Fibroblast of lung (primary cell): ENCODE measurements around the gene RYR1.

Experiments used
- CTCF ChIP-seq, 2 donors: IDR thresholded peaks in 1 of 2; conservative IDR thresholded peaks in 1 of 2; 1 replicate in 1 of 2; 2 replicates in 1 of 2; pipeline ENCODE4 v1.5.1; 2011 to 2012; ENCODE audit warnings: low read length in 2 of 2, control low read depth in 1 of 2, inconsistent platforms in 1 of 2, low read depth in 1 of 2, mild to moderate bottlenecking in 1 of 2
- EZH2 ChIP-seq: IDR thresholded peaks from 2 replicates; pipeline ENCODE4 v1.5.1; 2012; ENCODE audit warnings: low read length, control low read depth, mild to moderate bottlenecking; ENCODE audit errors: missing control alignments

GRCh38 chr19:38528931-38529330, 95.4 kb downstream of the RYR1 start:
- TF ChIP-seq CTCF (conservative IDR thresholded peaks at IDR 0.05 in 1 of 2, IDR thresholded peaks at IDR 0.05 in 1 of 2; ENCODE audit: low read depth in 1 of 2, low read length in 2 of 2) (no peak), EZH2 (no peak)
